ENCODE data around the gene SCP2D1. TPM values are rescaled to one million over a fixed set of nuclear protein-coding genes. Genes with fewer than 3 reads are reported as not detected.

SCP2D1 gene
- total RNA-seq (2011; cell fraction: chromatin; rRNA removed; ENCODE audit: low replicate concordance), result not detected in 2 replicates
- not detected in 2 replicates for total RNA-seq (2011; cell fraction: nucleolus; rRNA removed)
- total RNA-seq (2011; cell fraction: nucleoplasm; rRNA removed), result not detected in 2 replicates
- total RNA-seq (2014; rRNA removed), result not detected in 2 replicates
- total RNA-seq (2014; rRNA removed; fragmentation: Illumina TruSeq; extraction: Trizol), result not detected in 2 replicates
- not detected in 2 replicates for total RNA-seq (2015; rRNA removed; fragmentation: Illumina TruSeq; extraction: Trizol)
- not detected in 2 replicates for total RNA-seq (2021)
- polyA plus RNA-seq (2011; rRNA removed), result not detected in 2 replicates
- polyA plus RNA-seq (2011; cell fraction: cytosol; rRNA removed), result not detected in 2 replicates
- polyA plus RNA-seq (2011; cell fraction: nucleus; rRNA removed), result not detected in 2 replicates
- polyA plus RNA-seq (2012), result not detected in 2 replicates
- not detected in 2 replicates for polyA plus RNA-seq (2014; fragmentation: Illumina TruSeq; extraction: Trizol)
- not detected for polyA plus RNA-seq (2014; fragmentation: Nextera tagmentation; extraction: Ambion mirVana)
- polyA plus RNA-seq (2014; rRNA removed), result not detected in 2 replicates
- polyA minus RNA-seq (2011; rRNA and poly(A)+ RNA removed), result not detected in 2 replicates
- not detected in 2 replicates for polyA minus RNA-seq (2011; cell fraction: cytosol; rRNA and poly(A)+ RNA removed)
- not detected in 2 replicates for polyA minus RNA-seq (2011; cell fraction: nucleus; rRNA and poly(A)+ RNA removed)
- Bru-seq, nascent RNA, result not detected
- not detected for BruChase-seq, experiment 1, labeled RNA remaining after a 2-hour chase
- percentile 43 among the genes with signal in this experiment for BruChase-seq, experiment 2, labeled RNA remaining after a 6-hour chase
- long read RNA-seq, experiment 1, result 0 reads
- long read RNA-seq, experiment 2, result 0 reads
- long read RNA-seq, experiment 3, result 0 reads

GRCh38 chr20:18813483-18813882 is at the start of gene SCP2D1:
Gene SCP2D1, plus strand, starts transcription at chr20:18813783. Its CDS starts 33 bp downstream, at chr20:18813816.
- BruUV-seq (replicated peaks), result no TSS peak
- ChIA-PET POLR2A (no interaction called here), CTCF (ENCODE audit: low intra/inter-chr PET ratio) (no interaction called here)

GRCh38 chr20:18767676-18768075 is 45.9 kb upstream of the SCP2D1 start:
- Histone ChIP-seq H3K4me3 (no peak overlapping the region), H3K79me2 (ENCODE audit: control insufficient read depth, insufficient read depth, low read length) (no peaks in the 10 kb centered on the region), H3K9me3 (replicated peaks; ENCODE audit: control insufficient read depth, insufficient read depth, low read depth, low read length) (no peaks in the 10 kb centered on the region), H3K4me2 (ENCODE audit: insufficient read depth, low read length) (no peak overlapping the region), H3K4me1 (replicated peaks in 1 of 2; ENCODE audit: control insufficient read depth in 2 of 2, insufficient read depth in 2 of 2, low read length in 2 of 2) (no peaks in the 10 kb centered on the region; a peak in 1 of 5 replicates), H4K20me1 (replicated peaks; ENCODE audit: control insufficient read depth, insufficient read depth, low read length) (no peaks in the 10 kb centered on the region), H2AFZ (ENCODE audit: low read depth, low read length) (no peak overlapping the region), H3K27me3 (ENCODE audit: control insufficient read depth in 2 of 2, insufficient read depth in 2 of 2, low read length in 2 of 2) (peaks cover 0 to 8% of the 10 kb centered on the region in 2 experiments; a peak in 1 of 5 replicates), H3K9ac (ENCODE audit: insufficient read depth in 1 of 2, low read depth in 2 of 2, low read length in 2 of 2) (no peak overlapping the region), H3K36me3 (ENCODE audit: control insufficient read depth, insufficient read depth, low read length) (no peaks in the 10 kb centered on the region), H3K27ac (ENCODE audit: extremely low read depth, low read depth, low read length) (no peak overlapping the region), H3K9me1 (ENCODE audit: control insufficient read depth, insufficient read depth, low read length) (no peaks in the 10 kb centered on the region)
- in situ Hi-C loops (cut with MboI) (no loop called here), intact Hi-C loops (cut with micrococcal nuclease) (no loop called here)
- 9% methylated on average over 4 of the region's 5 CpGs for WGBS (ENCODE audit: insufficient coverage, low coverage, missing lambda C conversion rate)
- FAIRE-seq, result no peak
- DNase-seq (ENCODE audit: extremely low read depth in 1 of 4, low spot score in 3 of 4), result no peak
- POLR2A ChIA-PET, result interaction anchor here (0.6 kb wide), 1 partner anchor 376 kb away, joined by 3 read pairs; no protein-coding TSS in a partner anchor
- no TSS peak for BruUV-seq (replicated peaks)
- CTCF ChIA-PET (ENCODE audit: low intra/inter-chr PET ratio), result no interaction called here
- no peak for ATAC-seq
- TF ChIP-seq RBM39 (optimal IDR thresholded peaks at IDR 0.05; ENCODE audit: low read depth, low read length) (no peak), PML (IDR thresholded peaks at IDR 0.05; ENCODE audit: low read length) (no peak), NRF1 (conservative IDR thresholded peaks at IDR 0.05 in 1 of 2, IDR thresholded peaks at IDR 0.05 in 1 of 2) (no peak), PHB (CRISPR knock-in tag; IDR thresholded peaks at IDR 0.05) (no peak), CBX8 (IDR thresholded peaks at IDR 0.05; ENCODE audit: borderline replicate concordance, extremely low read depth, low read depth, low read length, poor library complexity, severe bottlenecking) (no peak), BACH1 (tag; IDR thresholded peaks at IDR 0.05) (no peak), RBM14 (IDR thresholded peaks at IDR 0.05; ENCODE audit: borderline replicate concordance, insufficient read depth, low read depth, low read length) (no peak), ADNP (tag; IDR thresholded peaks at IDR 0.05) (no peak), NKRF (IDR thresholded peaks at IDR 0.05; ENCODE audit: borderline replicate concordance) (no peak), MIER1 (IDR thresholded peaks at IDR 0.05; ENCODE audit: low read depth) (no peak), KDM2B (CRISPR knock-in tag; IDR thresholded peaks at IDR 0.05) (no peak)

More at GRCh38 chr20:18813483-18813882, at the start of gene SCP2D1:
- intact Hi-C loops (cut with micrococcal nuclease), result no loop called here
- H3K9me3 ChIP-seq (replicated peaks; ENCODE audit: control insufficient read depth, insufficient read depth, low read depth, low read length), result no peaks in the 10 kb centered on the region
- H3K4me1 ChIP-seq (replicated peaks in 1 of 2; ENCODE audit: control insufficient read depth in 2 of 2, insufficient read depth in 2 of 2, low read length in 2 of 2), result no peaks in the 10 kb centered on the region
- H3K36me3 ChIP-seq (ENCODE audit: control insufficient read depth, insufficient read depth, low read length), result no peaks in the 10 kb centered on the region
- H2AFZ ChIP-seq (ENCODE audit: low read depth, low read length), result no peak within 1 kb of the TSS
- no peak within 1 kb of the TSS for H3K27ac ChIP-seq (ENCODE audit: extremely low read depth, low read depth, low read length)
- whole genome bisulfite sequencing (ENCODE audit: insufficient coverage, low coverage, missing lambda C conversion rate), result 0% methylated on average over 3 of the region's 3 CpGs
- no peak for FAIRE-seq
- no peaks in the 10 kb centered on the region for H3K9me1 ChIP-seq (ENCODE audit: control insufficient read depth, insufficient read depth, low read length)
- no peak within 1 kb of the TSS for H3K4me2 ChIP-seq (ENCODE audit: insufficient read depth, low read length)
- no peaks in the 10 kb centered on the region; a peak in 1 of 5 replicates for H3K27me3 ChIP-seq (ENCODE audit: control insufficient read depth in 2 of 2, insufficient read depth in 2 of 2, low read length in 2 of 2)
- DNase-seq (ENCODE audit: extremely low read depth in 1 of 4, low spot score in 3 of 4), result no peak
- H3K79me2 ChIP-seq (ENCODE audit: control insufficient read depth, insufficient read depth, low read length), result no peaks in the 10 kb centered on the region
- H4K20me1 ChIP-seq (replicated peaks; ENCODE audit: control insufficient read depth, insufficient read depth, low read length), result no peaks in the 10 kb centered on the region
- no peak for ATAC-seq
- no peak within 1 kb of the TSS for H3K4me3 ChIP-seq
- no peak for TF ChIP-seq PTRF (tag; IDR thresholded peaks at IDR 0.05)
- H3K9ac ChIP-seq (ENCODE audit: insufficient read depth in 1 of 2, low read depth in 2 of 2, low read length in 2 of 2), result no peak within 1 kb of the TSS
- in situ Hi-C loops (cut with MboI), result no loop called here

Measured in K562 (cell line).